NK-92 treated with Interleukin-12 subunit alpha and Interleukin-12 subunit beta, amount 100 ng/mL, for 24 hours (cell line): ENCODE results near the gene VASH1.
A peak's percentile ranks its signal among the peaks of the same experiment; 100 is the strongest.

ENCODE experiments used
- DNase-seq: peaks from one replicate; lab custom pipeline; 2025; lab: John Stamatoyannopoulos, UW

Gene VASH1

GRCh38 chr14:76772300-76773187 is 11.3 kb downstream of the VASH1 start:
- no peak for DNase-seq

DNA sequence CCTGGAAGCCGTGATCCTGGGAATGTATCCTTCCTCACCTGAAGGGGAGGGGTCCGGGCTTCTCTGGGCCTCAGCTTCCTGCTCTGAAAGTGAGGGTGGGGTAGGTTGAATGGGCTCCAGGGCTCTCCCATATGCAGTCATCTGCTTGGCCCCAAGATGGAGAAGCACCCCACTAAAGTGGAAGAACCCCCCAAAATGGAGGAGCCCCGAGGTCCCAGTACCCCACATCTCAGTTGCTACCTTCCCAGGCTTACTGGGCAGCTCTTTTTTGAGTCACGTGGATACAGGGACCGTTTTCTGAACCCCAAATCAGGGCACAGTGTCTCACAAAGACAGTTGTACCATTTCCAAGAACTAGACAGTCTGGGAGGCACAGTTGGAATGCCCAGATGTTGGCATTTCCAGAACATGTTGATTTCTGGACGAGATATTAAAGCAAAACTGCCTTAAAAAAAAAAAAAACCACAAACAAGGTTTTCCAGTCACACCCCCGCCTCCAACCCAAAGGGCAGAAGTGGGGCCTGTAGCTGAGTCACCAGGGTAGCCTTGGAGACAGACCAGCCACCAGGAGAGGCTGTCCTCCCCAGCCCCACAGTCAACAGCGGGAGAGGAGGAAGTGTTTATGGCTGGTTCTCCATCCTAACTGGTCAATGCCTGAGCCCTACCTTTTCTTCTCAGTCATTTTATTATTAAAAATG is 12.1 kb downstream of the VASH1 start:
- DNase-seq: peak; percentile 44

GRCh38 chr14:76773956-76774820 is 12.9 kb downstream of the VASH1 start:
- no peak for DNase-seq

GRCh38 chr14:76774821-76775694 is 13.8 kb downstream of the VASH1 start:
- DNase-seq: no peak

- no peak for DNase-seq
Measured at GRCh38 chr14:76775695-76776427, 14.6 kb downstream of the VASH1 start.

- DNase-seq: no peak
Measured at GRCh38 chr14:76776428-76777251, 15.4 kb downstream of the VASH1 start.

DNA sequence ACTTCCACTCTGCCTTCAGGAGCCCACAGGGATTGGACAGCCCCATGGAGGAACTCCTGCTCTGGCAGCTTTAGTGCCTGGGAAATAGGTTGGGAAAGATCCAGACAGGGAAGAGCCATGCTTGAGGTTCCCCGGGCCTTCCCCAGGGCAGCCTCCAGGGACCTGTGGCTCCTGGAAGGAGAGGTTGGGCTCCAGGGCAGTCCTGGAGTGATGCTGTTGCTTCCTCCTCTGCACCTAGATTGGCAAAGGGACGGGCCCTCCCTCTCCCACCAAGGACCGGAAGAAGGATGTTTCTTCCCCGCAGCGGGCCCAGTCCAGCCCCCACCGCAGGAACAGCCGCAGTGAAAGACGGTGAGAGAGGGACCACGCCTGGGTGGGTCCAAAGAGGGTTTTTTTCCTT is 16.5 kb downstream of the VASH1 start:
- no peak for DNase-seq

GRCh38 chr14:76778546-76779215 is 17.4 kb downstream of the VASH1 start:
- DNase-seq: no peak

GRCh38 chr14:76779221-76780057 is 18.2 kb downstream of the VASH1 start:
- DNase-seq: no peak

GRCh38 chr14:76780058-76780345 is 18.7 kb downstream of the VASH1 start:
- no peak for DNase-seq

- no peak for DNase-seq
Measured at GRCh38 chr14:76780360-76780759, 19.1 kb downstream of the VASH1 start.

DNA sequence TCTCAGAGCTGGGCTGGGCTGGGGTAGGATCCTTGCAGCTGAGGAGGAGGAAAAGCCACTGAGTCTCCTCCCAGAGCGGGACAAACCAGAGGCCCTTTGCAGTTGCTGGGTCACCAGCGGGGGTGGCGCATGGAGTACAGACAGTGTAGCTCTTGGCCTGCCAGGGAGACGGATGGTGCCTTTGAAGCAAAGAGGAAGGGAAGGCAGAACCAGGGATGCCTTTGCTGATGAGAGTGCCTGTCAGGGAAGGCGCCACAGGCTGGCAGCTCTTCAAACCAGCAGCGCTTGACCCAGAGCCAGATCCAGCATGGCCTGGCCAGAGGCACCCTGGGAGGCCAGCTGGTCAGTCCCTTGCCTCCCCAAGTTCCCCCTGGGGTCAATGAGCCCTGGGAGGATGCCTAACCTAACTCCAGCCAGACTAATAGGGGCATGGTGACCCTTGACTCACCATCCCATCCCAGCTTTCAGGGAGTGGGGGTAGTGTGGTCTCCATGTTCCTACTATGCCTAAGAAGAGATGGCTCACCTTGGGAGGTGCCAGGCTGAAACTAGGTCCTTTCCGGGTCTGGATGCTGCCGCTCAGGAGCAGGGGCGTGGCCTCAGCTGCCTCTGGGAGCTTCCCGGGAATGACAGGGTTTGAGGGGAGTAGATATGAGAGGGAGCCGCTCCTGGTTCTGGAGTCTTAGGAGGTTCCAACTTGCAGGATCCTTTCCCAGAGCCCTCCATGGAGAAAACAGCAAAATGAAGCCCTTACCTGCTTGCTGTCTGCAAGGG is 19.8 kb downstream of the VASH1 start:
- no peak for DNase-seq

DNA sequence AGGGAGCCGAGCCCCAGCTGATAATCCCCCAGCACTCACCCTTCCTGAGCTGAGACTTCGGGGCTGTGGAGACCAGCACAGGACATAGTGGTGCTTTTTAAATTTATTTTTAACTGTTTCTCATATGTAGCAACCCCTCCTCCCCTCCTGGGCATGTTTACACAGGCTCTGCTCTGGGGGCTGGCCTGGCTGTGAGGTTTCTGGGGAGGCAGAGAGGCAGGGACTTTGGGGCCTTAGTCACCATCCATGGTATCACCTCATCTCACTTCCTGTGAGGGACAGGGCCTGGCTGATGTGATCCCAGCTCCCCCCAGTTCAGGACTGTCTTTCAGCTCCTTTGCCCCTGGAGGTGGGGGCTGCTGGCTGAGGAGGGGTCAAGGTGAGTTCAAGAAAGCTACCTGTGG is 20.4 kb downstream of the VASH1 start:
- no peak for DNase-seq

GRCh38 chr14:76782115-76782884 is 21.0 kb downstream of the VASH1 start:
- DNase-seq: no peak

GRCh38 chr14:76782885-76783566 is 21.8 kb downstream of the VASH1 start:
- no peak for DNase-seq

DNA sequence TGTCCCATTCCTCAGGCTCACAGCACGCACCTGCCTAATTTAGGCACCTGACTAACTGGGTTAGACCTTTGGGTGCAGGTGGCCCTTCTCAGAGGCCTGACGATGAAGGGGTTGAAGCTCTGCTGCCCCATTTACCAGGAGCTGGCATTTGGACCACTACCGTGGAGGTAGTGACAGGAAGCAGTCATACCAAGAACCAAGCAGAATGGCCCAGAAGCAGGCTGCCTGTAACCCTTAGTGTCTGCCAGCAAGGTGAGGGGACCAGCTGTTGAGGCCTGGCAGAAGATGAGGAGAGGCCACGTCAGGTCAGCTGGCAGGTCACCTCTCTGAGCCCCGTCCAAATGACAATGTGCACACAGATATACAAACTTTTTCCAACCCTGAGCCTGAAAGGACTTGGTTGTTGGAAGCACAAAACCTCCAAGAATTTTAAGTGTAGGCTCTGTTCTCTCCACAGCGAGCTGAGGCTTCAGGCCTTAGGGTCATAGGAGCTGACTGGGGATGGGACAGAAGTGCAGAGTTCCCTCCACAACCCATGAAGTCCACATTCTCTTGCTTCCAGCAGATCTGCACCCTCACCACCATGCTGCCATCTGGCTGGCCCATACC is 23.1 kb downstream of the VASH1 start:
- no peak for DNase-seq
